ACC112 (cell line): ENCODE results near the gene FAM24B.
"Not testable (repeated sequence)": the region's sequence is repeated elsewhere in the genome, so short reads cannot be mapped to it uniquely, and the experiment has no call there.

Source experiments
- H2AFZ ChIP-seq: fragments of 200-600 bp; sonication (generic); one replicate; pipeline ENCODE4 v1.6.0; 2017; ENCODE audit warnings: antibody characterized with exemption, low read length; ENCODE audit not compliant: unreplicated experiment
- H3K27ac ChIP-seq: fragments of 200-600 bp; sonication (generic); 2 replicates; pipeline ENCODE4 v1.5.1; 2014; ENCODE audit warnings: low read depth, mild to moderate bottlenecking, antibody characterized with exemption, low read length, moderate library complexity
- H3K27me3 ChIP-seq: fragments of 200-600 bp; sonication (generic); 2 replicates; pipeline ENCODE4 v1.6.1; 2014; ENCODE audit warnings: mild to moderate bottlenecking, antibody characterized with exemption, low read length, moderate library complexity, mixed read lengths; ENCODE audit not compliant: insufficient read depth
- H3K36me3 ChIP-seq: fragments of 200-600 bp; sonication (generic); 2 replicates; pipeline ENCODE4 v1.6.1; 2016; ENCODE audit warnings: mild to moderate bottlenecking, antibody characterized with exemption, low read length, moderate library complexity, mixed read lengths; ENCODE audit not compliant: insufficient read depth
- H3K4me1 ChIP-seq: fragments of 200-600 bp; sonication (generic); one replicate; pipeline ENCODE4 v1.6.1; 2016; ENCODE audit warnings: low read length, mixed read lengths; ENCODE audit not compliant: insufficient read depth, unreplicated experiment, control insufficient read depth
- H3K4me3 ChIP-seq: fragments of 200-600 bp; sonication (generic); 2 replicates; pipeline ENCODE4 v1.5.1; 2014; ENCODE audit warnings: mild to moderate bottlenecking, low read depth, low read length
- H3K79me2 ChIP-seq: fragments of 200-600 bp; sonication (generic); one replicate; pipeline ENCODE4 v1.6.0; 2016; ENCODE audit warnings: low read length; ENCODE audit not compliant: control insufficient read depth, unreplicated experiment, insufficient read depth

FAM24B gene

DNA sequence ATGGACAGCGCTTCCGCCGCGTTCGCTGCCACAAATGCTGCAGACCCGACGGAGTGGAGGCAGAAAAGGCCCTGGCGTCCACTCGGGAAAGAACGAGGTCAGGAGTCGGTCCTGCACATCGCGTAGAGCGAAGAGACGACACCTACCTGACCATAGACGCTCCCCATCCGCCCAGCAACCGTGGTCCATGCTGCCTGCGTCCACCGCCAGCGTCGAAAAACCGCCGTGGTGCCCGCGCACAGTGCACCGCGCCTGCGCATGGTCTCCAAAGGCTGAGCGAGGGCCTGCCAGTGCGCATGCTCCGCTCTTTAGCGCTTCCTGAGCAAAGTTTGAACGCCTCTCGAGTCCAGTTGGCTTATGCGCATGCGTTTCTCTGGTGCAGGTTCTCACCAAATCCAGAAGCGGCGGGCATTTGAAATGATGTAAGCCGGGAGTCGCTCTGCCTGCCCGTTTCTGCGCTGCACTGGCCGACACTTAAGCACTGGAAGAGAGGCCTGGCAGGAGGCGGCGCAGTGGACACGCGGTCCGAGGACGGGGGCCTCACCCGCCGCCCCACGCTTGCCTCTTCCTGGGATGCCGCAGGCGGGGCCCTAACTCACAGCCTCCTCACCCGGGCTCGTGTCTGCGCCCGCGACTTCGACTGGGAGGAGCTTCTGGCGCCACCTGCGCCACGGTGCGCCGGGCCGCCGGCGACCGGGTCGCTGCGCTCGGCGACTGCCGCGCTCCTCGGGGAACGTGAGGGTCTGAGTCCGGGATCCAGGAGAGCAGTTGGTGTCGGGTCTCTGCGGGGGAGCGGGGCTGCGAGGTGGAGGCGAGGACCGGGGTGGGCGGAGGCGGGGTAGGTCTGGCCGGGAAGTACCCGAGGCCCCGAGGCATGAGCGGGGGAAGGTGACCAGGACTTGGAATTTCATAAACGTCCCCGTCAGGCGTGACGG is at the start of gene FAM24B:
FAM24B (minus strand) TSS at position 243 of the 935 bp plus-strand sequence. CDS start 29,066 bp downstream, outside the sequence.
- H3K36me3 ChIP-seq: peaks cover 7% of the 10 kb centered on the region; the same call in 1 of the 2 replicates
- peak within 1 kb of the TSS; percentile 72 for H2AFZ ChIP-seq
- H3K79me2 ChIP-seq: peaks cover 48% of the 10 kb centered on the region
- H3K27me3 ChIP-seq: no peaks in the 10 kb centered on the region
- peaks cover 17% of the 10 kb centered on the region for H3K4me1 ChIP-seq
- peak within 1 kb of the TSS; percentile 84 for H3K4me3 ChIP-seq
- peak within 1 kb of the TSS; percentile 51 for H3K27ac ChIP-seq

DNA sequence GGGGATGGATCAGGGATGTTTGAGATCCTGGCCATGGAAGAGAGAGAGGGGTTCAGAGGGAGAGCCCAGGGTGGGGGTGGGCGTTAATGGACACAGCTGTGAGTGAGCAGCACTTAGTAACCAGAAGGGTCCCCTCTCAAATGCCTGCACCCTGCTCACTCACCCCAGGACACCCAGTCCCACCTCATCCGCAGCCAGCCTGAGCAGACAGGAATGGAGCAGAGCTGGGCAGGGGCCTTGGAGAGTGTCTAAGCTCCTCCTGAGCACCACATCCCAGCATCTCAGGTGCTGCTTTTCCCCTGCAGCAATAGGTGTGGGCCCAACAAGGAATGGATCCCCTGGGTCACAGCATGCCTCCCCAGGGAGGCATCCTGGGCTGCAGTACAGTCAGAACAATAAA is 36.3 kb upstream of the FAM24B start:
- H3K27me3 ChIP-seq: no peaks in the 10 kb centered on the region
- no peaks in the 10 kb centered on the region for H3K4me1 ChIP-seq
- H2AFZ ChIP-seq: no peak overlapping the region
- H3K27ac ChIP-seq: no peak overlapping the region
- no peaks in the 10 kb centered on the region for H3K36me3 ChIP-seq
- H3K79me2 ChIP-seq: no peaks in the 10 kb centered on the region
- no peak overlapping the region for H3K4me3 ChIP-seq

DNA sequence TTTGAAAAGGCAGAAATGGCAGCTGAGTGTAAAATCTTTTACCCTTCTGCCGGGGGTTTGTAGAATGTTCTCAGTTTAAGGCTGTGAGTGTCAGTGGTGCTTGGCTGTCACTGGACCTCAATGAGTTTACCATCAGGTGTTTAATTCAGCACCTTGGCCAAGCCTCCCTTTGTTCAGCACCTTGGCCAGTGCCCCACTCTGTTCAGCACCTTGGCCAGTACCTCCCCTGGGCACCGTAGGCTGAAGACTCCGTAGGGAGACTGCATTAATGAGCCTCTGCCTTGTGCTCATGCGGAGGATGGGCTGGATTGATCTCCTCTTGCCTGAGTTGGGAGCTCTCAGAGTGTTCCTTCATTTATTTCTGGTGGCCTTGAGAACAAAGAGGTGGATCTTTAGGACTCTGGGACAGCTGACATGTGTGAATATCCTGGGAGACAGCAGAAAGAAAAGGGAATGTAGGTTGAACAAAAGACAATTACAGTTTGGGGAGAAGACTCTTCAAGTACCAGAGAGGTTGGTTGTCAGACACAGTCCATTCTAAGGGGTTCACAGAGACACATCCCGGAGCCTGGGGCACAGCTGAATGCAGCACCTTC is 32.6 kb upstream of the FAM24B start:
- Histone ChIP-seq H3K36me3 (no peaks in the 10 kb centered on the region), H3K79me2 (no peaks in the 10 kb centered on the region), H3K27ac (no peak overlapping the region), H3K4me3 (no peak overlapping the region), H2AFZ (no peak overlapping the region), H3K27me3 (peaks cover 18% of the 10 kb centered on the region; the same call in 1 of the 2 replicates), H3K4me1 (no peaks in the 10 kb centered on the region)

DNA sequence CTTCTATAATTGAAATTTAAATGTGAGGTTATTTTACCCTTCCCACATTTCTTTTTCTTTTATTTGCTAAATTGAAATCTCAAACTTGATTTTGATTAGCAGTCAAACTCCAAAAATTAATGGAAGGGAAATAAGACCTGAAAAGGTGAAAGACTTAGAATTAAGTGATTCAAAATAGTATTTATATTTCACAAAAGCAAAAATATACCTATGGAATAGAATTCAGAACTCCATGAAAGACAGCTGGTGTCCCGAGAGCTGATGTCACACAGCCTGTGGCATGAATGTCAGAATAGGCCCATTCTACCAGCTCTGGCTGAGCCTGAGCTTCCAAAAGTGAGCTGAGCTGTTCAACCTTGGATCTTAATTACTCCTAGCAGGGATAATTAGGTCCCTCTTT is 30.9 kb upstream of the FAM24B start, which contains the start of gene FAM24A:
FAM24A (plus strand) TSS at position 301 of the 400 bp plus-strand sequence. CDS start 1,025 bp downstream, outside the sequence.
- no peaks in the 10 kb centered on the region for H3K36me3 ChIP-seq
- H3K27ac ChIP-seq: no peak within 1 kb of the TSS
- no peaks in the 10 kb centered on the region for H3K4me1 ChIP-seq
- H3K4me3 ChIP-seq: no peak within 1 kb of the TSS
- no peak within 1 kb of the TSS for H2AFZ ChIP-seq
- peaks cover 20% of the 10 kb centered on the region; the same call in 1 of the 2 replicates for H3K27me3 ChIP-seq
- H3K79me2 ChIP-seq: no peaks in the 10 kb centered on the region

GRCh38 chr10:122903861-122904260 is 24.5 kb upstream of the FAM24B start:
- H3K27me3 ChIP-seq: peaks cover 45% of the 10 kb centered on the region
- H3K4me3 ChIP-seq, H3K79me2 ChIP-seq, H3K36me3 ChIP-seq, H2AFZ ChIP-seq, H3K27ac ChIP-seq, H3K4me1 ChIP-seq: not testable (repeated sequence)

DNA sequence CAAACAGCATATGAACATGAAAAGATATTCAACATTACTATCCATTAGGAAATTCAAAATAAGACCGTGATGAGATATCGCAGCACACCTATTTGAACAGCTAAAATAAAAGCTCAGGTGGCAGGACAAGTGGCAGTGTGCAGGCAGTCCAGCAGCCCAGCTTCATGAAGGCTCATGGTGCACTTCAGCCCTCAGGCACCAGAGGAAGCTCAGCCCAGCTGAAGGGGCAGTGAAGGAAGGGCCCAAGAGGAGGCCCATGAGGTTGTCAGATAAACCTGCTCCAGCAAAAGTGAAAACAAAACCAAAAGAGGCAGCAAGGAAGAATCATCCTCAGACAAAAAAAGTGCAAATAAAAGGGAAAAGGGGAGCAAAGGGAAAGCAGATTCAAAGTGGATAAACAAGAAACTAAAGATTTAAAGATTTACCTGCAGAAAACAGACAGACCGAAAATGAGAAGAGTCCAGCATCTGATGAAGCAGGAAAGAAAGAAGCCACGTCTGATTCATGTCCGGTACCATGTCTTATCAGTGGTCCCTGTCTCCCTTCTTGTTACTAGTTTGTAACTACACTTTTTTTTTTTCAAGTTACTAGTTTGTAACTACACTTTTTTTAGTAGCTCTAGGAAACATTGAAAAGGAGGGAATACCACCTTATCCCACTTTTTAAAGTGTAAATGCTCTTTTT is 15.0 kb upstream of the FAM24B start:
- no peaks in the 10 kb centered on the region for H3K36me3 ChIP-seq
- no peaks in the 10 kb centered on the region for H3K4me1 ChIP-seq
- H2AFZ ChIP-seq: no peak overlapping the region
- H3K79me2 ChIP-seq: no peaks in the 10 kb centered on the region
- no peak overlapping the region for H3K27ac ChIP-seq
- no peak overlapping the region for H3K4me3 ChIP-seq
- no peaks in the 10 kb centered on the region for H3K27me3 ChIP-seq

- H3K27me3 ChIP-seq: no peaks in the 10 kb centered on the region
- peaks cover 2% of the 10 kb centered on the region for H3K79me2 ChIP-seq
- no peak overlapping the region for H2AFZ ChIP-seq
- no peaks in the 10 kb centered on the region for H3K36me3 ChIP-seq
- no peak overlapping the region for H3K4me3 ChIP-seq
- H3K27ac ChIP-seq: no peak overlapping the region
- no peaks in the 10 kb centered on the region for H3K4me1 ChIP-seq
Measured at GRCh38 chr10:122884166-122884565, 4.8 kb upstream of the FAM24B start.

DNA sequence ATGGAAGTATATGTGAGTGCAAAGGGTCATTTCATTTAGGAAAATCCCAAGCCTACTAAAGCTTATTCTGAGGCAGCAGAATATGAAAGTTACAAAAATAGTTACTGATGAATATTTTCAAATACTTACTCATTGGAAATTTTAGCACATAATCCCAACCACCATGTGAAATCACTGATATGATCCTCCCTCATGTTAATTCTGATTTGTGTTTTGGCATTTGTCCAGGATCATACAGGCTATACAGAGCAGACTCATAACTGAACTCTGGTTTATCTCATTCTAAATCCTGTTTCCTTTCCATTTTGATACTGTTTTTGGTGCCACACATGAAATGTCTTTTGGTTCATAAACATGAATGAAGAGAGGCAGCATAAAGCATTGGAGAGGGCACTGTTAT is 3.4 kb upstream of the FAM24B start:
- Histone ChIP-seq H2AFZ (no peak overlapping the region), H3K27ac (no peak overlapping the region), H3K79me2 (peaks cover 16% of the 10 kb centered on the region), H3K27me3 (no peaks in the 10 kb centered on the region), H3K36me3 (no peaks in the 10 kb centered on the region), H3K4me3 (no peak overlapping the region), H3K4me1 (peaks cover under 1% of the 10 kb centered on the region)

GRCh38 chr10:122878799-122879338 is 512 bp downstream of the FAM24B start:
- Histone ChIP-seq H3K4me3 (peak overlapping the region; percentile 84), H3K27me3 (no peaks in the 10 kb centered on the region), H3K79me2 (peaks cover 55% of the 10 kb centered on the region), H3K36me3 (peaks cover 7% of the 10 kb centered on the region), H3K4me1 (peaks cover 17% of the 10 kb centered on the region), H3K27ac (peak overlapping the region; percentile 50), H2AFZ (peak overlapping the region; percentile 72)

DNA sequence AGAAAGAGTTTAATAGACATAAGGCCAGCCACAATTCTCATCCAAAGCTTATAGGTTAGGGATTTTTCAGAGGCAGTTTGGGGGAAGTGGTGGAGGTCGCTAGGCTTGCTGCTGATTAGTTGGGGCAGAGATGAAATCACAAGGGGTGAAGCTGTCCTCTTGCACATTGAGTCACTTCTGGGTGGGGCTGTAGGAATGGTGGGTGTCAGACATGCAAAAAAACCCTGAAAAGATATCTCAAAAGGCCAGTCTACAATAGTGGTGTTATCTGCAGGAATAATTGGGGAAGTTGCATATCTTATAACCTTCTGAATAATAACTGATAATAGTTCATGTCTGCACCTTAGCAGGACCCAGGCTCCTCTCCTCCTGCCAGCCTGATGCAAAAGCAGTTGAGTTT is 2.1 kb downstream of the FAM24B start:
- peaks cover 17% of the 10 kb centered on the region for H3K4me1 ChIP-seq
- H3K36me3 ChIP-seq: peaks cover 13% of the 10 kb centered on the region
- H3K27me3 ChIP-seq: no peaks in the 10 kb centered on the region
- no peak overlapping the region for H3K27ac ChIP-seq
- peak overlapping the region; percentile 84 for H3K4me3 ChIP-seq
- no peak overlapping the region for H2AFZ ChIP-seq
- peaks cover 66% of the 10 kb centered on the region for H3K79me2 ChIP-seq
